IMR-90 (cell line): Measurements from ENCODE around the gene TDRD12. TPM values are rescaled to one million over a fixed set of nuclear protein-coding genes. Genes with fewer than 3 reads are reported as not detected.

Experiments
- ATAC-seq: fragments of 200-7000 bp; cut with Tn5 transposase; 2 replicates; pipeline ENCODE4 v1.9.1; 2020; ENCODE audit warnings: low read depth, mild to moderate bottlenecking, moderate library complexity
- BruUV-seq: library from RNA; stranded (reverse); fragments of 400-500 nt; replicated peaks from 2 replicates; lab custom pipeline; 2021; lab: Mats Ljungman, UMichigan
- CTCF ChIA-PET: fragments of 300-600 bp; formaldehyde crosslinking; extraction: SDS; loops from one replicate; lab custom pipeline; 2021; ENCODE audit warnings: antibody characterized with exemption; lab: Yijun Ruan, JAX
- POLR2A ChIA-PET: fragments of 300-600 bp; sonication (Branson Sonifier 250); formaldehyde crosslinking; loops from one replicate; lab custom pipeline; 2022; ENCODE audit warnings: antibody characterized with exemption; ENCODE audit not compliant: unreplicated experiment; lab: Charles Lee
- DNase-seq: peaks from one replicate; pipeline ENCODE4 v3.0.0; 2013
- H2AFZ ChIP-seq: replicated peaks from 2 replicates; pipeline ENCODE3; 2013; ENCODE audit warnings: low read length, mild to moderate bottlenecking; ENCODE audit not compliant: poor library complexity
- H2AK5ac ChIP-seq: 2 replicates; pipeline ENCODE4 v1.6.1; 2013; ENCODE audit warnings: low read depth, low read length, inconsistent platforms
- H2AK9ac ChIP-seq: replicated peaks from 2 replicates; pipeline ENCODE3; 2013; ENCODE audit warnings: mild to moderate bottlenecking, low read depth, low read length, moderate library complexity; ENCODE audit not compliant: poor library complexity
- H2BK120ac ChIP-seq: 2 replicates; pipeline ENCODE4 v1.6.1; 2013; ENCODE audit warnings: low read depth, low read length, inconsistent platforms
- H2BK15ac ChIP-seq: 3 replicates; pipeline ENCODE4 v1.6.1; 2013; ENCODE audit warnings: low read depth, low read length, inconsistent platforms
- H2BK20ac ChIP-seq: 2 replicates; pipeline ENCODE4 v1.6.1; 2013; ENCODE audit warnings: low read depth, mild to moderate bottlenecking, inconsistent platforms, low read length, moderate library complexity
- H2BK5ac ChIP-seq: 2 replicates; pipeline ENCODE4 v1.6.1; 2013; ENCODE audit warnings: mild to moderate bottlenecking, low read depth, low read length, inconsistent platforms; ENCODE audit not compliant: poor library complexity, severe bottlenecking
- H3K14ac ChIP-seq: replicated peaks from 2 replicates; pipeline ENCODE4 v1.6.1; 2013; ENCODE audit warnings: low read depth, low read length, inconsistent platforms
- H3K18ac ChIP-seq: 2 replicates; pipeline ENCODE4 v1.6.1; 2013; ENCODE audit warnings: low read depth, low read length, control low read depth
- H3K23ac ChIP-seq: 2 replicates; pipeline ENCODE4 v1.6.1; 2013; ENCODE audit warnings: low read depth, low read length, inconsistent platforms
- H3K27ac ChIP-seq: 2 replicates; pipeline ENCODE4 v1.5.1; 2013; ENCODE audit warnings: mild to moderate bottlenecking, control low read depth, low read length; ENCODE audit not compliant: insufficient read depth
- H3K27me3 ChIP-seq: 2 replicates; pipeline ENCODE4 v1.6.1; 2013; ENCODE audit warnings: low read length; ENCODE audit not compliant: control insufficient read depth, insufficient read depth
- H3K36me3 ChIP-seq: 2 replicates; pipeline ENCODE4 v1.6.1; 2013; ENCODE audit warnings: low read length, mixed read lengths; ENCODE audit not compliant: control insufficient read depth, insufficient read depth
- H3K4ac ChIP-seq: 2 replicates; pipeline ENCODE4 v1.6.1; 2013; ENCODE audit warnings: low read depth, low read length, inconsistent platforms
- H3K4me1 ChIP-seq: 2 replicates; pipeline ENCODE4 v1.6.1; 2013; ENCODE audit warnings: low read length, mixed read lengths; ENCODE audit not compliant: control insufficient read depth, insufficient read depth
- H3K4me2 ChIP-seq: 2 replicates; pipeline ENCODE4 v1.6.1; 2013; ENCODE audit warnings: low read depth, mild to moderate bottlenecking, control low read depth, low read length, moderate library complexity
- H3K4me3 ChIP-seq: 2 replicates; pipeline ENCODE4 v1.5.1; 2013; ENCODE audit warnings: low read depth, mild to moderate bottlenecking, control low read depth, low read length, moderate library complexity; ENCODE audit not compliant: insufficient read depth
- H3K56ac ChIP-seq: 2 replicates; pipeline ENCODE4 v1.6.1; 2013; ENCODE audit warnings: low read length, inconsistent platforms; ENCODE audit not compliant: insufficient read depth; ENCODE audit errors: extremely low read depth
- H3K79me1 ChIP-seq, 2 experiments: 2 replicates each; pipeline ENCODE4 v1.6.1; 2013; ENCODE audit warnings: low read length in 2 of 2, inconsistent platforms in 1 of 2, low read depth in 1 of 2
- H3K9ac ChIP-seq: 2 replicates; pipeline ENCODE4 v1.6.1; 2013; ENCODE audit warnings: low read depth, low read length, control low read depth
- H3K9me1 ChIP-seq: 2 replicates; pipeline ENCODE4 v1.6.1; 2013; ENCODE audit warnings: low read length, inconsistent platforms; ENCODE audit not compliant: insufficient read depth
- H3K9me3 ChIP-seq: 2 replicates; pipeline ENCODE4 v1.6.1; 2013; ENCODE audit warnings: low read length; ENCODE audit not compliant: control insufficient read depth, insufficient read depth
- H4K20me1 ChIP-seq: 2 replicates; pipeline ENCODE4 v1.6.1; 2013; ENCODE audit warnings: low read length, inconsistent platforms; ENCODE audit not compliant: insufficient read depth
- H4K5ac ChIP-seq: 2 replicates; pipeline ENCODE4 v1.6.1; 2013; ENCODE audit warnings: mild to moderate bottlenecking, low read depth, low read length, control low read depth
- H4K8ac ChIP-seq, 2 experiments: 2 replicates each; pipeline ENCODE4 v1.6.1; 2013; ENCODE audit warnings: low read depth in 2 of 2, low read length in 2 of 2, control low read depth in 1 of 2, inconsistent platforms in 1 of 2
- H4K91ac ChIP-seq: 2 replicates; pipeline ENCODE4 v1.6.1; 2013; ENCODE audit warnings: low read depth, low read length, inconsistent platforms; ENCODE audit not compliant: insufficient read depth
- FOS ChIP-seq: fragments of 150-350 bp; IDR thresholded peaks from 2 replicates; pipeline ENCODE4 v1.6.1; 2016; ENCODE audit warnings: low read depth, low read length
- MAZ ChIP-seq: IDR thresholded peaks from 2 replicates; pipeline ENCODE4 v1.6.1; 2012; ENCODE audit warnings: low read depth, mild to moderate bottlenecking, low read length, improper control_type of control experiment, moderate library complexity, borderline replicate concordance
- NFE2L2 ChIP-seq: fragments of 150-350 bp; IDR thresholded peaks from 2 replicates; pipeline ENCODE4 v1.6.1; 2016; ENCODE audit warnings: low read depth, mild to moderate bottlenecking, low read length
- POLR2A ChIP-seq: IDR thresholded peaks from 2 replicates; pipeline ENCODE4 v1.6.1; 2012; ENCODE audit warnings: mild to moderate bottlenecking, low read depth, low read length
- SMC3 ChIP-seq: fragments of 150-350 bp; IDR thresholded peaks from 2 replicates; pipeline ENCODE4 v1.6.1; 2016; ENCODE audit warnings: low read depth, mild to moderate bottlenecking, antibody characterized with exemption, low read length, moderate library complexity
- WGBS, 2 experiments: methylation state at CpG; one replicate each; pipeline versions ENCODE4 v1.1.5 to v1.1.7; 2013; ENCODE audit warnings: missing lambda C conversion rate in 2 of 2; ENCODE audit not compliant: insufficient read length in 1 of 2; ENCODE audit errors: extremely low coverage in 2 of 2; 5-methylcytosine and 5-hydroxymethylcytosine counted together
- dilution Hi-C: fragments of 300-500 bp; cut with HindIII; formaldehyde crosslinking; loops from one replicate; pipeline ENCODE4 v1.14.3; 2018; ENCODE audit warnings: low sequenced_read_pairs; ENCODE audit not compliant: unreplicated experiment
- in situ Hi-C: fragments of 300-500 bp; cut with MboI; formaldehyde crosslinking; loops from 3 replicates; pipeline ENCODE4 v1.14.3; 2019; ENCODE audit warnings: low sequenced_read_pairs, inconsistent platforms, mixed read lengths
- intact Hi-C: fragments of 100-400 bp; cut with micrococcal nuclease; formaldehyde crosslinking; loops from 2 replicates; pipeline ENCODE4 v1.10.0; 2022
- polyA plus RNA-seq, 3 experiments: library from polyadenylated mRNA; depleted of rRNA; stranded (reverse); fragments of >200 nt; gene quantifications; 2 replicates each; pipeline ENCODE4 v1.2.3, GENCODE V29; 2012; ENCODE audit warnings: low replicate concordance in 1 of 3
- total RNA-seq: library from RNA; depleted of rRNA; stranded (reverse); fragments of >200 nt; gene quantifications from 2 replicates; pipeline ENCODE4 v1.2.3, GENCODE V29; 2012

The TDRD12 gene
- total and polyA plus RNA-seq, 2 of the 4 experiments (the other 2 are of a cell fraction), result under 0.01 to 0.07 TPM

GRCh38 chr19:32814624-32815023 lies 95.1 kb downstream of the TDRD12 start:
- no peaks in the 10 kb centered on the region for H3K9me1 ChIP-seq
- 63% methylated on average over 1 of the region's 6 CpGs; no CpG with 5 or more reads in 1 of the 2 experiments for WGBS, 2 experiments
- H4K8ac ChIP-seq, result no peak overlapping the region
- no peak overlapping the region for H3K4me3 ChIP-seq
- H4K91ac ChIP-seq, result no peak overlapping the region
- no TSS peak for BruUV-seq
- no peaks in the 10 kb centered on the region for H3K9me3 ChIP-seq
- in situ Hi-C loops, result no loop called here
- no peak overlapping the region for H3K56ac ChIP-seq
- H3K23ac ChIP-seq, result no peak overlapping the region
- H3K4ac ChIP-seq, result no peak overlapping the region
- no peaks in the 10 kb centered on the region for H3K36me3 ChIP-seq
- H2AK9ac ChIP-seq, result no peak overlapping the region
- ATAC-seq (no peak), DNase-seq (no peak)
- H3K14ac ChIP-seq, result no peak overlapping the region
- no peak overlapping the region for H3K18ac ChIP-seq
- H2BK120ac ChIP-seq, result no peak overlapping the region
- TF ChIP-seq MAZ, result no peak
- no peak for TF ChIP-seq NFE2L2
- no peak for TF ChIP-seq SMC3
- no peak for TF ChIP-seq FOS
- no peak for TF ChIP-seq POLR2A
- H3K27ac ChIP-seq, result no peak overlapping the region
- no peak overlapping the region for H2BK15ac ChIP-seq
- no peaks in the 10 kb centered on the region for H4K20me1 ChIP-seq
- dilution Hi-C loops, result no loop called here
- intact Hi-C loops, result no loop called here
- peaks cover 10% of the 10 kb centered on the region; the same call in 1 of the 2 replicates for H3K27me3 ChIP-seq
- no peak overlapping the region for H2BK5ac ChIP-seq
- no peak overlapping the region for H2AK5ac ChIP-seq
- H4K5ac ChIP-seq, result no peak overlapping the region
- no peak overlapping the region for H2BK20ac ChIP-seq
- H3K9ac ChIP-seq, result no peak overlapping the region
- no peaks in the 10 kb centered on the region for H3K79me1 ChIP-seq
- CTCF ChIA-PET, result no interaction called here
- H3K4me2 ChIP-seq, result no peak overlapping the region
- H2AFZ ChIP-seq, result no peak overlapping the region
- H3K4me1 ChIP-seq, result no peaks in the 10 kb centered on the region
- POLR2A ChIA-PET, result no interaction called here
